Measurements from ENCODE around the gene TFAP2A.

DNA sequence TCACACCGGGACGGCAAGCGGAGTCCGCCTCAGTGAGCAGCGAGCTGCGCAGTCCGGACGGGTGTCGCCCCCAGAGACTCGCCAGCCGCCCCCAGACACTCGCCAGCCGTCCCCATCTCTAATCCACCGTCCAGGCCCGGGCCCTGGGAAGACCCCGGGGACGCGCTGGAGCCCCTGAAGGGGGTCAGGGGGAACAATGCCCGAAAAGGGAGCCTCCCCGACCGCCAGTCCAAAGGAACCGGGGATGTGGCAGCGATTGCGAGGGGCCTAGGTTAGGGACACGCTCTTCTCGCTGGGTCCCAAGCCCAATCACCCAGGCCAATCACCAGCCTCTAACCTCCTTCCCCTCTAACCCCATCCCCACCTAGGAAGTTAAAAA, 33.1 kb downstream of the TFAP2A start:
- TF ChIP-seq CTCF (conservative IDR thresholded peaks at IDR 0.05 in 1 of 2, IDR thresholded peaks at IDR 0.05 in 1 of 2; ENCODE audit: low read depth in 1 of 2, low read length in 2 of 2) (no peak), EZH2 (IDR thresholded peaks at IDR 0.05; ENCODE audit: low read length, missing control alignments) (no peak)

All from fibroblast of lung (primary cell).